GM10248 (cell line): ENCODE results near the gene QSOX1.

Experiments
- CTCF ChIA-PET: fragments of 300-600 bp; sonication (Branson Sonifier 250); formaldehyde crosslinking; extraction: SDS; loops from one replicate; lab custom pipeline; 2021; ENCODE audit warnings: antibody characterized with exemption; lab: Yijun Ruan, JAX
- POLR2A ChIA-PET: fragments of 350-650 bp; sonication (Branson Sonifier 250); formaldehyde crosslinking; extraction: SDS; loops from one replicate; lab custom pipeline; 2020; ENCODE audit warnings: antibody characterized with exemption; lab: Yijun Ruan, JAX
- DNase-seq: peaks from one replicate; pipeline ENCODE4 v3.0.0; 2012; ENCODE audit errors: extremely low spot score
- CTCF ChIP-seq: IDR thresholded peaks from 2 replicates; pipeline ENCODE4 v1.5.1; 2012; ENCODE audit warnings: mild to moderate bottlenecking, low read depth; ENCODE audit errors: extremely low read depth, missing control alignments, control extremely low read depth

The QSOX1 gene

GRCh38 chr1:180181996-180182642 is 27.4 kb downstream of the QSOX1 start:
- ChIA-PET POLR2A (no interaction called here), CTCF (interaction anchor here (2.7 to 8.9 kb wide), 5 partner anchors 14 to 372 kb away, joined by 8 to 163 read pairs (median 40); no protein-coding TSS in a partner anchor)
- TF ChIP-seq CTCF = no peak
- DNase-seq = no peak

- TF ChIP-seq CTCF = no peak
- no peak for DNase-seq
- POLR2A ChIA-PET = no interaction called here
- CTCF ChIA-PET = interaction anchor here (2.7 to 8.9 kb wide), 4 partner anchors 14 to 314 kb away, joined by 8 to 163 read pairs (median 86); no protein-coding TSS in a partner anchor
Observed at GRCh38 chr1:180182643-180183311, 28.1 kb downstream of the QSOX1 start.

GRCh38 chr1:180183426-180183825 is 28.8 kb downstream of the QSOX1 start:
- CTCF ChIA-PET = interaction anchor here (2.2 to 4.1 kb wide), 3 partner anchors 13 to 477 kb away, joined by 8 to 22 read pairs (median 10); no protein-coding TSS in a partner anchor
- TF ChIP-seq CTCF = no peak
- POLR2A ChIA-PET = no interaction called here
- no peak for DNase-seq

GRCh38 chr1:180184041-180184440 is 29.4 kb downstream of the QSOX1 start:
- no peak for TF ChIP-seq CTCF
- ChIA-PET CTCF (interaction anchor here (2.0 to 4.1 kb wide), 4 partner anchors 13 to 478 kb away, joined by 8 to 22 read pairs (median 10); no protein-coding TSS in a partner anchor), POLR2A (no interaction called here)
- DNase-seq = no peak

GRCh38 chr1:180185281-180185680 is 30.6 kb downstream of the QSOX1 start:
- CTCF ChIA-PET = interaction anchor here (1.2 to 4.1 kb wide), 5 partner anchors 17 to 479 kb away, joined by 3 to 22 read pairs (median 9); no protein-coding TSS in a partner anchor
- POLR2A ChIA-PET = no interaction called here
- no peak for TF ChIP-seq CTCF

GRCh38 chr1:180185971-180186645 is 31.4 kb downstream of the QSOX1 start:
- DNase-seq = no peak
- TF ChIP-seq CTCF = no peak
- ChIA-PET CTCF (interaction anchor here (1.2 to 4.1 kb wide), 5 partner anchors 12 to 372 kb away, joined by 3 to 22 read pairs (median 6); no protein-coding TSS in a partner anchor), POLR2A (no interaction called here)

More at GRCh38 chr1:180185281-180185680, 30.6 kb downstream of the QSOX1 start:
- no peak for DNase-seq
